ENCODE measurements around the gene HDX.

GRCh38 chrX:84336646-84337045 lies 165.6 kb downstream of the HDX start:
- TF ChIP-seq SNIP1 (IDR thresholded peaks at IDR 0.05; ENCODE audit: low read depth) (no peak), ZBTB1 (CRISPR knock-in tag; IDR thresholded peaks at IDR 0.05; ENCODE audit: borderline replicate concordance, low read depth) (no peak), KLF16 (IDR thresholded peaks at IDR 0.05) (no peak), SREBF1 (IDR thresholded peaks at IDR 0.05; ENCODE audit: borderline replicate concordance, low read depth, low read length) (no peak), RB1 (IDR thresholded peaks at IDR 0.05; ENCODE audit: low read depth) (no peak), CTCF (IDR thresholded peaks at IDR 0.05 in 2 of 3, conservative IDR thresholded peaks at IDR 0.05 in 1 of 3; ENCODE audit: insufficient read depth in 2 of 3, low read depth in 1 of 3, low read length in 3 of 3) (no peak), YY1 (IDR thresholded peaks at IDR 0.05; ENCODE audit: borderline replicate concordance in 1 of 3, control insufficient read depth in 1 of 3, extremely low read depth in 1 of 3, insufficient read depth in 3 of 3, insufficient read length in 1 of 3, insufficient replicate concordance in 2 of 3, low read depth in 1 of 3, low read length in 2 of 3) (no peak), ATF2 (CRISPR knock-in tag; IDR thresholded peaks at IDR 0.05) (no peak)

All from K562 (cell line).